OCI-LY7 (cell line): ENCODE measurements around the gene ARAP1. TPM values are rescaled to one million over a fixed set of nuclear protein-coding genes. Genes with fewer than 3 reads are reported as not detected.

ENCODE experiments used
- BruUV-seq: library from RNA; stranded (reverse); fragments of 400-500 nt; replicated peaks from 2 replicates; lab custom pipeline; 2021; lab: Mats Ljungman, UMichigan
- CTCF ChIA-PET: fragments of 300-600 bp; sonication (Branson Sonifier 250); formaldehyde crosslinking; loops from one replicate; lab custom pipeline; 2022; ENCODE audit warnings: antibody characterized with exemption; ENCODE audit not compliant: unreplicated experiment; lab: Charles Lee
- POLR2A ChIA-PET: fragments of 300-600 bp; sonication (Branson Sonifier 250); formaldehyde crosslinking; loops from one replicate; lab custom pipeline; 2022; ENCODE audit warnings: antibody characterized with exemption; lab: Charles Lee
- DNase-seq: peaks from one replicate; pipeline ENCODE4 v3.0.0-alpha.2; 2015; ENCODE audit warnings: low spot score
- H2AFZ ChIP-seq: fragments of 200-600 bp; sonication (generic), shearing (Covaris generic); 2 replicates; pipeline ENCODE4 v1.6.1; 2014; ENCODE audit warnings: mild to moderate bottlenecking, antibody characterized with exemption, low read length, moderate library complexity
- H3K27ac ChIP-seq: fragments of 200-600 bp; sonication (generic); 2 replicates; pipeline ENCODE4 v1.5.1; 2014; ENCODE audit warnings: mixed run types, low read depth, mild to moderate bottlenecking, moderate library complexity, low read length, inconsistent platforms; ENCODE audit not compliant: poor library complexity, severe bottlenecking
- H3K36me3 ChIP-seq: fragments of 200-600 bp; sonication (generic); 2 replicates; pipeline ENCODE4 v1.6.1; 2014; ENCODE audit warnings: mild to moderate bottlenecking, antibody characterized with exemption, low read length, moderate library complexity, mixed read lengths; ENCODE audit not compliant: insufficient read depth
- H3K4me1 ChIP-seq: fragments of 200-600 bp; sonication (generic); 2 replicates; pipeline ENCODE4 v1.5.1; 2014; ENCODE audit warnings: mild to moderate bottlenecking, low read length; ENCODE audit not compliant: insufficient read depth, poor library complexity, severe bottlenecking
- H3K4me2 ChIP-seq: fragments of 200-600 bp; sonication (generic); 2 replicates; pipeline ENCODE4 v1.6.1; 2014; ENCODE audit warnings: mild to moderate bottlenecking, low read length
- H3K4me3 ChIP-seq: fragments of 200-600 bp; sonication (generic); 2 replicates; pipeline ENCODE4 v1.5.1; 2014; ENCODE audit warnings: mild to moderate bottlenecking, low read depth, low read length; ENCODE audit not compliant: poor library complexity, severe bottlenecking
- H3K79me2 ChIP-seq: fragments of 200-600 bp; sonication (generic); 2 replicates; pipeline ENCODE4 v1.6.1; 2016; ENCODE audit warnings: low read depth, mild to moderate bottlenecking, low read length, moderate library complexity, mixed read lengths; ENCODE audit not compliant: insufficient read depth
- H3K9me2 ChIP-seq: fragments of 200-600 bp; sonication (generic); 2 replicates; pipeline ENCODE4 v1.6.1; 2016; ENCODE audit warnings: mild to moderate bottlenecking, low read length, mixed read lengths; ENCODE audit not compliant: insufficient read depth
- H3K9me3 ChIP-seq: fragments of 200-600 bp; sonication (generic); 2 replicates; pipeline ENCODE4 v1.6.1; 2014; ENCODE audit warnings: mild to moderate bottlenecking, mixed run types, low read length, mixed read lengths
- H4K20me1 ChIP-seq: fragments of 200-600 bp; sonication (generic); 2 replicates; pipeline ENCODE4 v1.6.1; 2014; ENCODE audit warnings: mild to moderate bottlenecking, antibody characterized with exemption, low read length, moderate library complexity, mixed read lengths; ENCODE audit not compliant: insufficient read depth
- CTCF ChIP-seq: fragments of 200-600 bp; sonication (generic); conservative IDR thresholded peaks from 2 replicates; pipeline ENCODE4 v1.5.1; 2014; ENCODE audit warnings: mild to moderate bottlenecking, antibody characterized with exemption, low read length, moderate library complexity, mixed read lengths
- EZH2phosphoT487 ChIP-seq: fragments of 200-600 bp; sonication (generic); IDR thresholded peaks from 2 replicates; pipeline ENCODE4 v1.6.1; 2018; ENCODE audit warnings: low read depth, borderline replicate concordance, mild to moderate bottlenecking, mixed run types, antibody characterized with exemption, low read length, moderate library complexity, mixed read lengths
- intact Hi-C: fragments of 100-400 bp; cut with micrococcal nuclease; formaldehyde crosslinking; loops from one replicate; pipeline ENCODE4 v1.10.0; 2022; ENCODE audit not compliant: unreplicated experiment
- total RNA-seq, 2 experiments: library from RNA; depleted of rRNA in 1 of 2; stranded (reverse); fragments of >200 nt in 1 of 2; shearing (Covaris generic) in 1 of 2; gene quantifications; 2 replicates each; pipeline ENCODE4 v1.2.3, GENCODE V29; 2014 to 2022

Gene ARAP1
- total RNA-seq, 2 experiments from 2014 or later, result 65.6 to 106 TPM

- H3K4me3 ChIP-seq, result no peak overlapping the region
- no peaks in the 10 kb centered on the region for H4K20me1 ChIP-seq
- H3K27ac ChIP-seq, result no peak overlapping the region
- ChIA-PET POLR2A (no interaction called here), CTCF (no interaction called here)
- no peak for DNase-seq
- H3K79me2 ChIP-seq, result peaks cover 30% of the 10 kb centered on the region
- no peaks in the 10 kb centered on the region for H3K9me2 ChIP-seq
- no TSS peak for BruUV-seq
- H2AFZ ChIP-seq, result no peak overlapping the region
- peaks cover 36% of the 10 kb centered on the region; the same call in 1 of the 2 replicates for H3K36me3 ChIP-seq
- H3K9me3 ChIP-seq, result no peaks in the 10 kb centered on the region
- H3K4me1 ChIP-seq, result peaks cover 34% of the 10 kb centered on the region
- TF ChIP-seq EZH2phosphoT487 (no peak), CTCF (no peak)
- H3K4me2 ChIP-seq, result no peak overlapping the region
- intact Hi-C loops, result no loop called here
Observed at GRCh38 chr11:72718101-72718501, 34.1 kb downstream of the ARAP1 start.

- H4K20me1 ChIP-seq, result no peaks in the 10 kb centered on the region
- BruUV-seq, result no TSS peak
- H3K9me2 ChIP-seq, result no peaks in the 10 kb centered on the region
- no peak overlapping the region for H3K4me3 ChIP-seq
- H2AFZ ChIP-seq, result no peak overlapping the region
- peaks cover 36% of the 10 kb centered on the region; the same call in 1 of the 2 replicates for H3K36me3 ChIP-seq
- intact Hi-C loops, result no loop called here
- no peak overlapping the region for H3K27ac ChIP-seq
- no peaks in the 10 kb centered on the region for H3K9me3 ChIP-seq
- H3K4me1 ChIP-seq, result peaks cover 26% of the 10 kb centered on the region
- no peak overlapping the region for H3K4me2 ChIP-seq
- no peak for TF ChIP-seq EZH2phosphoT487
- no peak for TF ChIP-seq CTCF
- ChIA-PET CTCF (interaction anchor here (0.6 kb wide), 1 partner anchor 1079 kb away, joined by 3 read pairs; no protein-coding TSS in a partner anchor), POLR2A (no interaction called here)
- DNase-seq, result no peak
- peaks cover 28% of the 10 kb centered on the region for H3K79me2 ChIP-seq
Observed at GRCh38 chr11:72716788-72717435, 35.3 kb downstream of the ARAP1 start.

GRCh38 chr11:72716290-72716689 is 35.9 kb downstream of the ARAP1 start:
- peaks cover 25% of the 10 kb centered on the region for H3K4me1 ChIP-seq

More at GRCh38 chr11:72716290-72716689, 35.9 kb downstream of the ARAP1 start:
- intact Hi-C loops, result no loop called here
- Histone ChIP-seq H3K9me2 (no peaks in the 10 kb centered on the region), H3K4me2 (no peak overlapping the region), H2AFZ (no peak overlapping the region), H3K27ac (no peak overlapping the region), H3K4me3 (no peak overlapping the region), H3K9me3 (no peaks in the 10 kb centered on the region), H3K36me3 (peaks cover 37% of the 10 kb centered on the region; the same call in 1 of the 2 replicates), H3K79me2 (peaks cover 22% of the 10 kb centered on the region), H4K20me1 (no peaks in the 10 kb centered on the region)
- POLR2A ChIA-PET, result interaction anchor here (0.7 kb wide), 2 partner anchors 10 to 475 kb away, joined by 3 to 4 read pairs; no protein-coding TSS in a partner anchor
- no peak for DNase-seq
- CTCF ChIA-PET, result interaction anchor here (0.5 to 0.6 kb wide), 2 partner anchors 97 to 1080 kb away, joined by 3 read pairs; no protein-coding TSS in a partner anchor
- TF ChIP-seq EZH2phosphoT487, result no peak
- no peak for TF ChIP-seq CTCF
- BruUV-seq, result no TSS peak
